Pulmonary artery endothelial cell (primary cell): ENCODE data around the gene MTCP1. TPM values are rescaled to one million over a fixed set of nuclear protein-coding genes. Genes with fewer than 3 reads are reported as not detected.
A peak's percentile ranks its signal among the peaks of the same experiment; 100 is the strongest.

Experiments used
- DNase-seq: peaks from one replicate; pipeline ENCODE4 v3.0.0-alpha.2; 2011; ENCODE audit warnings: low read depth, low spot score
- total RNA-seq: library from RNA; depleted of rRNA; stranded (reverse); fragments of >200 nt; gene quantifications from 2 replicates; pipeline ENCODE4 v1.2.3, GENCODE V29; 2014

Gene MTCP1
- total RNA-seq, 1 donor from 2014 or later = 15.5 TPM

DNA sequence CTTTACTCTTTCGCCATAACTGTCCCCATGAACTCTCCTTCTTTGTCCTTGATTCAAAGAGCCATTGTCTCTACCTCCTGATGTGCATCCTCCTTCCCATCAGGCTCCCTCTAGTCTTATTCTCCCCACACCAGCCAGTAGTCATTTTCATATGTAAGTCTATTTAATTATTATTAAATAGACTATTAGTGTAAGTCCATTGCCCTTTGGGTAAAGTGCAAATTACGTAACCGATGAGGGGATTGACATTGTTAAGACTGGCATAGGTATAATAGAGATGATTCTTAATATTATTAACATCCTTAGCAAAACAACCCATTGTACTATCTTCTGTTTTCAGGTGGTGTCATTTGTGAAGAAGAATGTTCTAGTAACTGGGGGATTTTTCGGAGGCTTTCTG, 16.7 kb downstream of the MTCP1 start:
- DNase-seq = no peak

DNA sequence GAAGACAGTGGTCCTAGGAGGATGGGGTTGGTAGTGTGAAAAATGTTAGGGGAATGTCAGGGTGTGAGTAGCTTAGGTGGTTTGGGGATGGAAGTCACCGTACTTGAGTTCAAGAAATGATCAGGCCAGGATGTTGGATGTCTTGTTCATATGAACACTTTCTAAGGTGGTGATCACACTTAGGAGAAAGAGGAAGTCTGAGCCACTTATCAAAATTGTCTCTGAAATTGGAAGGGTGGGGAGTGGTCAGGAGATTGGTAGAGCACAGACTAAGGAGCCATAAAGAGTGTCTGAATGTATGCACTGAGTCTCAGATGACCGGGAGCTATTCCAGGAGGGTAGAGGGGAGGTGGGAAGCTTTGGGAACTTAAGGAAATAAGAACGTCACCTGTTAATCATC, 17.3 kb downstream of the MTCP1 start:
- DNase-seq = no peak

DNA sequence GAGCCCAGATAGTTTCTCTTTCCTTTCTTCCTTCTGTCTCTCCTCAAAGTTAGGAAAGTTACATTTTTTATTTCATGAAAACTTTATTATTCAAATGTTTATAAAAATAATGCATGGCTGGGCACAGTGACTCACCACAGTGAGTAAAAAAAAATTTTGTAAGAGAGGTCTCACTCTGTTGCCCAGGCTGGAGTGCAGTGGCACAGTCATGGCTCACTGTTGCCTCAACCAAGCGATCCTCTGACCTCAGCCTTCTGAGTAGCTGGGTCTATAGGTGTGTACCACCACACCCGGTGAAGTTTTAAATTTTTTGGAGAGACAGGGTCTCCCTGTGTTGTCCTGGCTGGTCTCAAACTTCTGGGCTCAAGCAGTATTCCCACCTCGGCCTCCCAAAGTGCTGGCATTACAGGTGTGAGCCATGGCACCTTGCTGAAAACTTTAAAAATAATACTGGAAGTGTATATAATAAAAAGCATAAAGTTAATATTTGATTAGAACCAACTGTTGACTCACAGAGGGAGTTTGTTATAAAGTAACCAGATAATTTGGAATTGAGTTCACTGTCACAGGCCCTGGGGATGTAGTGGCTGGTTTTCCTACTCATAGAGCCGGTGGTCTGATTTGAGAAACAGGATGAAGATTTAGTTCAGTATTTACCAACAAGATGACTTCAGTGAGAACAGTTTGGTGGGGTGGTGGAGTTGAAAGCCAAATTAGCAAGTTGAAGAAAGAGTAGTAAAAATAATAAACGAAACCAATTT, 18.0 kb downstream of the MTCP1 start:
- no peak for DNase-seq

- no peak for DNase-seq
These were observed 21.8 kb downstream of the MTCP1 start for GRCh38 chrX:155048977-155049619.

DNA sequence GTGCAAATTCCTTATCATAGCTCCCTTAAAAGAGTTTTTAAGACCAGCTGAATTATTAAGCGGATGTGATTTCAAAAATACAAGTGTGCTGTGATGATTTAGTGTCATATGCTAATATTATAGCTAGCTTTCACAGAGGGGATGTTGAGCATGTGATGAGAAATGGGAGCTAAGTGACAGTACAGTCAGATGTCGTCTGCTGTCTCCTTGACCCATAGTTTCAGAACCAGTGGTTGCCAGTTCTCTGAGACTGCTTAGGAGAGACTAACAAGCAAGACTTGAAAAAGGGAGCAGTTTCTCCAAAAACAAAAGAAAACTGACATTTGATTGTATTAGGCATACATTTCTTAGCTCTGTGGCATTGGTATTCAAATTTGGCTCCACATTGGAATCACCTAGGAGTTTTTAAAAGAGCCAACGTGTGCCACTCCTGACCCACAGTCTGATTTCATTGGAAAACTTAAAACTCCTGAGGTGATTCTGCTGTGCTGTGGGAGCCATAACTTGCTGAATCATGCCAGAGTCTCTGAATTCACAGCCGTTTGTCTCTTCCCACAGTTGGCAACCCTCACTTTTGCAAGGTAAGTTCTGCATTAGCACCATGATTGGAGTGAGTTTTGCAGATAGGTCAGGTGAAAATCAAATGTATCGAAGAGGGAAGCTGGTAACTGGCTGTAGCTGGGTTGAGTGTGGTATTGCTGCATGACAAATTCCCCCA, 24.0 kb downstream of the MTCP1 start:
- DNase-seq = no peak

DNA sequence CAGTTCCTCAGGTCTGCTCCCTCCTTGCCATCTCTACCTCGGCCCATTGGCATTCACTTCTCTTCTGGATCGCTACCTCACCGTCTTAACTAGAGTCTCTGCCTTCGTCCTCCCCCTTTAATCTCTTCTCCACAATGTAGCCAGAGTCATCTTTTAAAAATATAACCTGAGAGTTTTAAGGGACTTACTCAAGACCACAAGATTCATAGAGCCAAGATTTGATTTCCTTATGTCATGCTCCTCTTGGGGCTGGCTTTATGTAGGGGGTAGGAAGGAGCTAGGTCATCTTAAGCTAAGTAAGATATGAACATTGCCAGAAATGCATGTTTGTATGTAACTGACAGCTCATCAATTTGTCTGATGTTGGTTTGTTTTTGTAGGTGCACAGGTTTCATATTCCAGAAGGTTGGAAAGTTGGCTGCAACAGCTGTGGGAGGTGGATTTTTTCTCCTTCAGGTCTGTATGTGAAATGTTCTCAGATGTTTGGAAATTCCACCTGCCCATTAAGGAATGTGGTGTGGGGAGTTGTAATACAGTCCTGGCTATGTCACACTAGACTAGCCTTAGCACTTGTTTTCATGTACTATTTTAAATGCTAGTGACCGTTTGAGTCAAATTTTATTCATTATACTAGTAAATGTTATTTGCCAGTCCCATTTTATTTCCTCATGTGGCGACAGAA, 24.7 kb downstream of the MTCP1 start:
- no peak for DNase-seq

GRCh38 chrX:155035688-155036087, 35.2 kb downstream of the MTCP1 start:
- DNase-seq = no peak

- no peak for DNase-seq
These were observed 39.3 kb downstream of the MTCP1 start for GRCh38 chrX:155031657-155032056.

DNA sequence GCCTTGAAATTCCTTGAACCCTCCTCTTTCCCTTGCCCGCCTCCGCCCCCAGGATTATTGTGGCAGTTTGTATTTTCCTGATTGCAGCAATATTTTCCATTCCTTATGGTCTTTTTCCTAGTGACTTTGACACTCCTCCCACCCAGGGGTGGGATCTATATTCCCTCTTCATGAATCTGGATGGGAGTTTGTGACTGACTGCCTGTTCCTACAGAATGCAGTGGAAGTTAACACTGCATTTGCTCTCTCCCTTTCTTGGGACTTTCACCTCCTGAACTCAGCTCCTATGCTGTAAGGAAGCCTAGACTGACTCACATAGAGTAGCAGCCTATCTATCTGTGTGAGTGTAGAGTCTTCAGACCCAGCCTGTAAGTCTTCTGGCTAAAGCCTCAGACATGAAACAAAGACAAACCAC, 42.1 kb downstream of the MTCP1 start:
- DNase-seq = no peak

DNA sequence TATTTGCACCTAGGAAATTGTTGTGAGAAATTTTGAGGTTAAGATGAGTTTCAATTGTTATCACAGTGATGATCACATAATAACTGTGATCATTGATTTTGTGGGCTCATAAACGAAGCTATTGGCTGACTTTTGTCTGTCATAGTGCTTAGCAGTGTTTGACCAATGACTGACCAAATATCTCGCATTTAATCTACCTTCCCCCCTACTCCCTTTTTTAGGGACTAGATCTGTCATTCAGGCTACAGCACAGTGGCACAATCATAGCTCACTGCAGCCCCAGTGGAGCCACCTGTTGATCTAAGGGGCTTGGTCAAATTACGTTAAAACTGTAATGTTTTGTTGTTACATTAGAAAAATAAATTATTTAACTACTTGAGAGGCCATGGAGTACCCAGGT, 42.8 kb downstream of the MTCP1 start:
- DNase-seq = no peak

DNA sequence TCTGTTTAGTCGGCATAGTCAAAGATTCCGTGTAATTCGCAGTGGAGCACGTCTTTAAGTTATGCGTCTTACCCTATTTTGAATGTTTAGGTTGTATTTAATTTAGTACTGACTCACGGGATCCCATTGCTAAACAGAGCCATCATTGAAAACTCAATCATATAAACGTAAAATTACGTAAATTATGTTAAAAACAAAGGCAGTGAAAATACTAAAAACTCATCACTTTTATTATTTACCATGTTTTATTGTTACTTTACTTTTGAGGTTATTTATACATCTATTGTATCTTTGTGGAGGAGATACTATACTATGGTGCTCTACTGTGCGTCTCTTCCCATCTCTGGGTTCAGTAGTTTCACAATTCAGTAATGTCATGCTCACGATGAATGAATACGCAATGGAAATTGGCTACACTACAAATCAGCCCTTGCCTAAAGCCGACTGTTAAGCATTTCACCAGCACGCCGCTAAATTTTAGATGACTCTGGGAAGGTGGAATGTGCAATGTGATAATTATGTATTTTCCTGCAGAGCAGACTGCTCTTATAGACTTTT, 43.3 kb downstream of the MTCP1 start:
- DNase-seq = no peak

DNA sequence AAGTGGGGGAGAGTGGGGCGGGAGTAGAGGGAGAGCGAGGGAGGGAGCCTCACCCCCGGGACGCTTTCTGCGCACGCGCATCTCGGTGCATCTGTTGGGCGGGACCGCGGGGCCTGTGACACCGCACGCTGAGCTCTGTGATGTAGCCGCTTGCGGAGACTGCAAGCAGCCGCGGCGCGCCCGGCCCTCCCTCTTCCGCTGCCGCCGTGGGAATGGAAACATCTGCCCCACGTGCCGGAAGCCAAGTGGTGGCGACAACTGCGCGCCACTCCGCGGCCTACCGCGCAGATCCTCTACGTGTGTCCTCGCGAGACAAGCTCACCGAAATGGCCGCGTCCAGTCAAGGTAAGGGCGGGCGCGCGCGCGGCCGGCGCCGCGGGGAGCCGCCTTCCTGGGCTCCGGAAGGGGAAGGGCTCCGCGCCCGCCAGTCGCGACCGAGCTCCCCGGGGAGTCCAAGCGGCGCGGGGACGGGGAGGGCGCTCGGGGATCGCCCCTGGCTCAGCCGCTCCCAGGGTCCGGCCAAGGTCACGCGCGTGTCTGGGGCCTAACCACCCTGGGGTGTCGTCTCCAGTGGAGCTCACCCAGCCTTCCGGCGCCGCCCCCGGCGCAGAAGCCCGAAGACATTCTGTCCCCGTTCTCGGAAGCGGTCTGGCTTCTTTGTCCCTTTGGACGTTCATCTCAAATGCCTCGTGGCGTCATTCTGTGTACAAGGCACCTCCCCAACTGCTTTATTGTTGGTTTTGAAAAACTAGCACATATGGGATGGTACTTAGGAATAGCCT, 44.0 kb downstream of the MTCP1 start, which contains the start of gene FUNDC2:
Gene FUNDC2, plus strand, starts transcription at position 118 of the 782 bp plus-strand sequence. Its CDS starts 95 bp downstream, at position 213.
- peak; percentile 68 for DNase-seq

DNA sequence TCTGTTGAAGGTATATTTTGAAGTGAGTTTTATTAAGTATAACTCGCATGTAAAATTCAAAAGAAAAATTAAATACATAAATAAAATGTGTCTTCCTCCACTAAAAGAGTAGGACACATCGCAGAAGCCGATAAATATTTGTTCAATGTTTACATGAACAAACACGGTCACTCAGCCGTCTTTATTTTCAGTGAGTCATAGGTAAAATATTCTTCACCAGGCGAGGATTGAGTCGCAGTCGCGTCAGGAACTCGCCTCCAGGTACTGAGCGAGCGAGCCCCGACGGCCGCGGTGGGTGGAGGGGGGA, 44.6 kb downstream of the MTCP1 start:
- no peak for DNase-seq

- no peak for DNase-seq
These were observed 46.8 kb downstream of the MTCP1 start for GRCh38 chrX:155023907-155024833.

DNA sequence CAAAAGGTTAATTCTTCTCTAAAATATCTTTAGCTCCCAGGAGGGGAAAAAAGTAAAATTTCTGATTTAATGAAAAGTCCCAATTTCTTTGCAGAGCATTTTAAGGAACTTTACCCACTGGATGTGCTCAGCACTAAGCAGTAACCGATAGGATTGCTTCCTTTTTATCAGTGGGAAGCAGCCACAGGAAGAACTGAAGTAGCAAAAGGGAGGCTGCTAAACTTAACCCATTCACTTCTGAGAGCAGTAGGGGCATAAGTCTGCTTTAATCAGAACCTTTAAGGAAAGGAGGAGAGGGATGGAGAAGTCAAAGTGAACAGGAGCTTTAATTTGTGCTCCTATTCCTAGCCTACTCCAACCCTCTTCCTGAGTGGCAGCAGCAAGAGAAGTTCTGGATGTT, 48.4 kb downstream of the MTCP1 start, which contains the start of gene F8:
Gene F8, minus strand, starts transcription at position 139 of the 400 bp plus-strand sequence. CDS start 171 bp downstream, outside the sequence.
- no peak for DNase-seq

DNA sequence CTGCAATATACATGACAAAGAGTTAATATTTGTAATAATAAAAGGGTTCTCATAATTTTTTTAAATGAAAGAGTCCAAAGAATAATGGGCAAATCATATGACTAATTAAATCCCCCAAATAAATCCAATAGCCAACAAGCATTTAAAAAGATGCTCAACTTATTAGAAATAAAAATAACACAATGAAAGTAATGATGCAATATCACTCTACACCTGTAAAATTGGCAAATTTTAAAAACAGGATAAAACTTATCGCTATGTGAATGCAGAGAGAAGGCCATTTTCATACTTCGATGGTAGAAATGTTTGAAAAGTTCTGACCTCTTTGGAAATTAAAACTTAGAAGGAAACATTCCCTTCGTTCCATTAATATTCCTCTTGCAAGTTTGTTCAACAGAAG, 50.3 kb downstream of the MTCP1 start:
- no peak for DNase-seq
